ENCODE results near the gene RNF157.

Gene RNF157

DNA sequence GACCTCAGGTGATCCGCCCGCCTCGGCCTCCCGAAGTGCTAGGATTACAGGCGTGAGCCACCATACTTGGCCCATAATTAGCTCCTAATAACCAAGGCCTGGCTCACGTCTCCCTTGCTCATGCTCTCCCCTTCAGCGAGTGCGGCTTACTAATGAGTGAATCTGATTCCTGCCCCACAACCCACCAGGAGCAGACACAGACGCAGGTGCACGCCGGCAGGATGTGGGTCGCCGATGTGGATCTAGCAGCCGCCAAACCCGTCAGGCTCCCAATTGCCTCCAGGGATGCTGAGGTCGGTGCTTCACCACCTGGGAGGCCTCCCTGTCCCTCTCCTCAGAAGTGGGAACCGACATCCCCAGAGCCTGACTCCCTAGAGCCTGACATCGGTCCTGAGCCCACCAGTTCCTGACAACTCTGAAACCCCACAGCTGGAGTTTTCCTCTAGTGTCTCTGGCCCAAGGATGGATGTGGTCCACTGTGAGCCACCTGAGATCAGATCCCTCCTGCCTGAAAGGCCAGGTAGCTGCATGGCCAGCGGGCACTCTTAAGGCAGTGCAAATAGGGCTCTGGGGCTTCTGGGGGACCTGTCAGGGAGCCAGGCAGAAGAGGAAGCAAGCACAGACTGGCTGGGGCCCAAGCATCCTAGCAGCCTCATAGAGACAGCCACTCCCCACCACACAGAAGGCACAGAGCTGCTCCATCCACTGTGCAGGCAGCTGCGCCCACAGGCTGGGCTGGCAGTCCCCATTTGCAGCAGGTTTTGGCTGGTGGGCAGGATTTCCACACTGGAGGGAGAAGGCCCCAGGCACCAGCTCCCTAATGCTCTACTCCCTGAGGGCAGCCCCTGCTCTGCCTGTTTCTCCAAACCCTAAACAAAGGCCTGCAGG, 147.5 kb downstream of the RNF157 start:
- DNase-seq (ENCODE audit: low read depth) = no peak
- TF ChIP-seq, protein P1, sequence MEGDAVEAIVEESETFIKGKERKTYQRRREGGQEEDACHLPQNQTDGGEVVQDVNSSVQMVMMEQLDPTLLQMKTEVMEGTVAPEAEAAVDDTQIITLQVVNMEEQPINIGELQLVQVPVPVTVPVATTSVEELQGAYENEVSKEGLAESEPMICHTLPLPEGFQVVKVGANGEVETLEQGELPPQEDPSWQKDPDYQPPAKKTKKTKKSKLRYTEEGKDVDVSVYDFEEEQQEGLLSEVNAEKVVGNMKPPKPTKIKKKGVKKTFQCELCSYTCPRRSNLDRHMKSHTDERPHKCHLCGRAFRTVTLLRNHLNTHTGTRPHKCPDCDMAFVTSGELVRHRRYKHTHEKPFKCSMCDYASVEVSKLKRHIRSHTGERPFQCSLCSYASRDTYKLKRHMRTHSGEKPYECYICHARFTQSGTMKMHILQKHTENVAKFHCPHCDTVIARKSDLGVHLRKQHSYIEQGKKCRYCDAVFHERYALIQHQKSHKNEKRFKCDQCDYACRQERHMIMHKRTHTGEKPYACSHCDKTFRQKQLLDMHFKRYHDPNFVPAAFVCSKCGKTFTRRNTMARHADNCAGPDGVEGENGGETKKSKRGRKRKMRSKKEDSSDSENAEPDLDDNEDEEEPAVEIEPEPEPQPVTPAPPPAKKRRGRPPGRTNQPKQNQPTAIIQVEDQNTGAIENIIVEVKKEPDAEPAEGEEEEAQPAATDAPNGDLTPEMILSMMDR (IDR thresholded peaks at IDR 0.05; ENCODE audit: control insufficient read depth, extremely low read depth, insufficient read depth) = no peak
- H3K4me3 ChIP-seq (ENCODE audit: low read depth, low read length) = no peak overlapping the region
